RWPE2 (cell line): ENCODE results near the gene CRB2.
"Not testable (repeated sequence)": the region's sequence is repeated elsewhere in the genome, so short reads cannot be mapped to it uniquely, and the experiment has no call there.

ENCODE experiments used
- ATAC-seq: fragments of 200-7000 bp; cut with Tn5 transposase; 3 replicates; pipeline ENCODE4 v1.9.1; 2021; ENCODE audit warnings: low read depth
- DNase-seq: peaks from one replicate; pipeline ENCODE4 v3.0.0-alpha.2; 2020; ENCODE audit warnings: low spot score
- H3K27ac ChIP-seq: fragments of 450-650 bp; 2 replicates; pipeline ENCODE4 v1.5.1; 2017; ENCODE audit warnings: mild to moderate bottlenecking; ENCODE audit not compliant: poor library complexity, severe bottlenecking
- H3K27me3 ChIP-seq: fragments of 250-450 bp; sonication (Bioruptor Pico); 2 replicates; pipeline ENCODE4 v1.5.1; 2021; ENCODE audit warnings: mild to moderate bottlenecking, moderate library complexity; ENCODE audit not compliant: insufficient read depth, poor library complexity, severe bottlenecking
- H3K36me3 ChIP-seq: fragments of 250-450 bp; sonication (Bioruptor Pico); 2 replicates; pipeline ENCODE4 v1.5.1; 2020; ENCODE audit warnings: low read depth, mild to moderate bottlenecking, moderate library complexity
- H3K4me1 ChIP-seq: fragments of 250-450 bp; sonication (Bioruptor Pico); 2 replicates; pipeline ENCODE4 v1.5.1; 2021; ENCODE audit warnings: mild to moderate bottlenecking, moderate library complexity; ENCODE audit not compliant: insufficient read depth, poor library complexity, severe bottlenecking
- H3K4me3 ChIP-seq: fragments of 250-450 bp; sonication (Bioruptor Pico); 2 replicates; pipeline ENCODE4 v1.5.1; 2021; ENCODE audit warnings: mild to moderate bottlenecking, moderate library complexity; ENCODE audit not compliant: severe bottlenecking
- H3K9me3 ChIP-seq: fragments of 250-450 bp; sonication (Bioruptor Pico); 2 replicates; pipeline ENCODE4 v1.5.1; 2021; ENCODE audit warnings: mild to moderate bottlenecking, moderate library complexity; ENCODE audit not compliant: severe bottlenecking
- TF ChIP-seq, protein P1 (sequence below): fragments of 450-650 bp; IDR thresholded peaks from one replicate; pipeline ENCODE4 v1.5.1; 2017; ENCODE audit warnings: mild to moderate bottlenecking, moderate library complexity; ENCODE audit not compliant: poor library complexity, severe bottlenecking

Gene CRB2

DNA sequence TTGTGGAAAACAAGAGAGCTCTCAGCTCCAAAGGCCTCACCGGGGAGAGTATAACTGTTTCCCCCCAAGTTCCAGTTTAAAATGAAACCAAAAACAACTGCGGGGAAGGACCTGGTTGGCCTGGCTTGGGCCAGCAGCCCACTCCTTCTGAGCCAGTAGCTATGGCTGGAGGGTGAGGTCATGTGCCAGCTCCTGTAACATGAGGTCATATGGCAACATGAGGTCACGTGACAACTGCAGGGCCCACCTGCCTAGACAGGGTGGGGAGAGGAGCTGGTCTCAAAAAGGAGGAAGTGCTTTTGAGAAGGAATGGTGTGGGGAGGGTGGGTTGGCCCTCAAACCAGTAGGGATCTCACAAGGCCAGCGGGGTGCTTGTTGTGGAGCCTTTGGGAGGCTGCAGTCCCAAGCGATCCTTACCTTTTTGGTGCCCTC, 29.3 kb upstream of the CRB2 start:
- Histone ChIP-seq H3K4me1 (peaks cover 2% of the 10 kb centered on the region), H3K27ac (no peak overlapping the region), H3K27me3 (no peaks in the 10 kb centered on the region), H3K4me3 (no peak overlapping the region), H3K36me3 (no peaks in the 10 kb centered on the region), H3K9me3 (no peaks in the 10 kb centered on the region)
- TF ChIP-seq, protein P1, sequence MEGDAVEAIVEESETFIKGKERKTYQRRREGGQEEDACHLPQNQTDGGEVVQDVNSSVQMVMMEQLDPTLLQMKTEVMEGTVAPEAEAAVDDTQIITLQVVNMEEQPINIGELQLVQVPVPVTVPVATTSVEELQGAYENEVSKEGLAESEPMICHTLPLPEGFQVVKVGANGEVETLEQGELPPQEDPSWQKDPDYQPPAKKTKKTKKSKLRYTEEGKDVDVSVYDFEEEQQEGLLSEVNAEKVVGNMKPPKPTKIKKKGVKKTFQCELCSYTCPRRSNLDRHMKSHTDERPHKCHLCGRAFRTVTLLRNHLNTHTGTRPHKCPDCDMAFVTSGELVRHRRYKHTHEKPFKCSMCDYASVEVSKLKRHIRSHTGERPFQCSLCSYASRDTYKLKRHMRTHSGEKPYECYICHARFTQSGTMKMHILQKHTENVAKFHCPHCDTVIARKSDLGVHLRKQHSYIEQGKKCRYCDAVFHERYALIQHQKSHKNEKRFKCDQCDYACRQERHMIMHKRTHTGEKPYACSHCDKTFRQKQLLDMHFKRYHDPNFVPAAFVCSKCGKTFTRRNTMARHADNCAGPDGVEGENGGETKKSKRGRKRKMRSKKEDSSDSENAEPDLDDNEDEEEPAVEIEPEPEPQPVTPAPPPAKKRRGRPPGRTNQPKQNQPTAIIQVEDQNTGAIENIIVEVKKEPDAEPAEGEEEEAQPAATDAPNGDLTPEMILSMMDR = no peak
- DNase-seq (no peak), ATAC-seq (no peak)

DNA sequence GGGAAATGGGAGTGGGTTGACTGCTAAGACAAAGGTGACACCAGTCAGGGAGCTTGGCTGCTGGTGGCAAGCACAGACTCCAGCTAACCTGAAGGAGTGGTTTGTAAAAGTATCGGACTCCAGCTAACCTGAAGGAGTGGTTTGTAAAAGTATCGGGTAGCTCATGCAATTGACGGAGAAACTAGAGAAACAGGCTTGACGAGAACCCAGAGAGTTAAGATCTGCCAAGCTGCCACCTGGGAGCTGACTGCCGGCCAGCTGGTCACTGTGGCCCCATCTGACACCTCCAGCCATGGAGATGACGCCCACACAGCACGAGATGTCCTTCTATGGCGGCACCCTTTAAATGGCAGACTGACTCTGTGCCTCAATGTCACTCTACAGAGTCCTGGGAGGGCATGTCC, 28.3 kb upstream of the CRB2 start:
- DNase-seq = no peak
- H3K9me3 ChIP-seq = no peaks in the 10 kb centered on the region
- H3K27me3 ChIP-seq = no peaks in the 10 kb centered on the region
- TF ChIP-seq, protein P1 = no peak
- H3K27ac ChIP-seq = no peak overlapping the region
- H3K36me3 ChIP-seq = no peaks in the 10 kb centered on the region
- H3K4me3 ChIP-seq = no peak overlapping the region
- H3K4me1 ChIP-seq = peaks cover 2% of the 10 kb centered on the region
- peak; percentile 41 for ATAC-seq

DNA sequence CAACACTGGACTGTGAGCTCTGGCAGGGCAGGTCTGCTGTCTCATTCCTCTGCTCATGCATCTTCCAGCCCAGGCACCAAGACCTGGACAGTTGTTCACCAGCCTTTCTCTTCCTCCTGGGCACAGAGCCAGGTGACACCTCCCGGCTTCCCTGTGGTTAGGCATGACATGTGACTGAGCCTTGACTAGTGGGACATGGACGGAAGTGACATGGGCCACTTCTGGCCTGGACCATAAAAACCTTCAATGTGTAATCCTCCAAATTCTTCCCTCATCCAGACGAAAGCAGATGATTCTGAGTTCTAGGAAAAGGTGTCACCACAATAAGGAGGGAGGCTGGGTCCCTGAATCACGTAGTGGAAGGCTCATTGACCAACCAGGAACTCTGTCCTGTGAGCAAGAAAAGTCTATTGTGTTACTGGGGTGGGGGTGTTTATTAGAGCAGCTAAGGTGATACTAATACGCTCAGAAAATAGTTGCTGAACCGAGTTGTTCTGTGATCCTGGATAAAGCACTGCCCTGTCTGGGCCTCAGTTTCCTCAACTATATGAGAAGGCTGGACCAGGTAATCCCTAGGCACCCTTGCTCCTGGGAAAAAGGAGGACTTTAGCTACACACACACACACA, 26.6 kb upstream of the CRB2 start:
- no peaks in the 10 kb centered on the region for H3K27me3 ChIP-seq
- DNase-seq (no peak), ATAC-seq (no peak)
- no peaks in the 10 kb centered on the region for H3K36me3 ChIP-seq
- no peak overlapping the region for H3K27ac ChIP-seq
- TF ChIP-seq, protein P1 = no peak
- peaks cover 2% of the 10 kb centered on the region for H3K4me1 ChIP-seq
- H3K9me3 ChIP-seq = no peaks in the 10 kb centered on the region
- no peak overlapping the region for H3K4me3 ChIP-seq

DNA sequence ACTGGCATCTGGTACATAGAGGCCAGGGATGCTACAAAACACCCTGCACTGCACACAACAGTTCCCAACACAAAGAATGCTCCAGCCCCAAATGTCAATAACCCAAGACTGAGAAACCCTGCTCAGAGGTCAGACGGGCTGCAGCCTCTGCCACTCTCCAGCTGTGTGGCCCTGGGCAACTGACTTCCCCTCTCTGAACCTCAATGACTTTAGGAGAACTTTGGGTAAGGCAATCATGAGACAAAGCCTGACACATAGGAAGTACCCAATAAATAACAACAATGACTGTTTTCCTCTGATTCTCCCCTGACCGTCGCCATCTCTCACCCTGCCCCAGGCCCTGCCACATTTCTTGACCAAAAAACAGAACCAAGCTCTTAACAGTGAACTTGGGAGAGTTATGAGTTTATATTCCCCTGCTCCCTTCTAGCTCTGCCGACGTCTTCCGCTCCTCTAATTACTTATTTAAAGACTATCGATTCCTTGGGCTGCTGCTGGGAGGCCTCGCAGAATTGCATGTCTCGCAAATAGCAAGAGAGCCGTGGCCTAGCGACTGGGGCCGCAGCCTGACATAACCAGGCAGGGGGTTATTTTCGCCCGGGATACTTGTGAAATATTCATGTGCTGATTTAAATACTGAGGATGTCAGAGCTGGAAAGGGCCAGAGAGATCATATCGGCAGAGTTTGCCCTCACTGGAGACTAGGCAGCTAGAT, 24.5 kb upstream of the CRB2 start:
- Histone ChIP-seq H3K9me3 (no peaks in the 10 kb centered on the region), H3K4me1 (peaks cover 2% of the 10 kb centered on the region), H3K4me3 (no peak overlapping the region), H3K27ac (no peak overlapping the region), H3K27me3 (no peaks in the 10 kb centered on the region), H3K36me3 (no peaks in the 10 kb centered on the region)
- ATAC-seq (no peak), DNase-seq (no peak)
- TF ChIP-seq, protein P1 = no peak

DNA sequence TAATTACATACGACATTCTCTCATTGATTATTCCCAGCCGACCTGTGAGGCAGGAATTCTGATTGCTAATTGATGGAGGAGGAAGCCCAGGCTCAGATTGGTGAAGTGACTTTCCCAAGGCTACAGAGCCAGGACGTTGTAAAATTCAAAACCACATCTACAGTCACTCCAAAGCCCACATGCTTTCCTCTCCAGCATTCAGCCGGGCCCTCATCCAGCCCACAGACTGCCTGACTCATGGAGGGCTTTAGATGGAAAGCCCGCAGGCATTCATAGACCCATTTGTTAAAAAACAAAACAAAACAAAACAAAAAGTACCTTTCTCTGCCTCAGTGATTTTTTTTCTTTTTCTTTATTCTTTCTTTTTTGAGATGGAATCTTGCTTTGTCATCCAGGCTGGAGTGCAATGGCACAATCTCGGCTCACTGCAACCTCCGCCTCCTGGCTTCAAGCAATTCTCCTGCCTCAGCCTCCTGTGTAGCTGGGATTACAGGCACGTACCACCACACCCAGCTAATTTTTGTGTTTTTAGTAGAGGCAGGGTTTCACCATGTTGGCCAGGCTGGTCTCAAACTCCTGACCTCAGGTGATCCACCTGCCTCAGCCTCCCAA, 22.8 kb upstream of the CRB2 start:
- DNase-seq, H3K9me3 ChIP-seq, H3K27me3 ChIP-seq, ATAC-seq, H3K4me3 ChIP-seq, H3K36me3 ChIP-seq, H3K4me1 ChIP-seq, H3K27ac ChIP-seq: not testable (repeated sequence)
